Common myeloid progenitor, CD34-positive (primary cell): ENCODE results near the gene WDFY4. TPM values are rescaled to one million over a fixed set of nuclear protein-coding genes. Genes with fewer than 3 reads are reported as not detected.
A peak's percentile ranks its signal among the peaks of the same experiment; 100 is the strongest.

ENCODE experiments used
- CTCF ChIA-PET: fragments of 350-600 bp; sonication (Branson Sonifier 250); formaldehyde crosslinking; loops from one replicate; lab custom pipeline; 2021; ENCODE audit warnings: antibody characterized with exemption; lab: Charles Lee
- POLR2A ChIA-PET: fragments of 350-600 bp; sonication (Branson Sonifier 250); formaldehyde crosslinking; loops from one replicate; lab custom pipeline; 2021; ENCODE audit warnings: antibody characterized with exemption; lab: Charles Lee
- DNase-seq, 3 donors: peaks; one replicate each; pipeline versions ENCODE4 v3.0.0 to v3.0.0-alpha.2; 2013
- H3K27ac ChIP-seq, 2 experiments: 1 replicate in 1 of 2; 2 replicates in 1 of 2; pipeline ENCODE4 v1.7.0; 2013; ENCODE audit warnings: inconsistent platforms in 2 of 2, low read length in 2 of 2, mild to moderate bottlenecking in 2 of 2, low read depth in 1 of 2, moderate library complexity in 1 of 2; ENCODE audit not compliant: severe bottlenecking in 2 of 2, insufficient read depth in 1 of 2, poor library complexity in 1 of 2
- H3K27me3 ChIP-seq, 5 experiments: replicated peaks in 2 of 5; 1 replicate in 3 of 5; 2 replicates in 2 of 5; pipeline versions ENCODE4 v1.6.1 to v1.7.0; 2013; ENCODE audit warnings: low read length in 4 of 5, mild to moderate bottlenecking in 2 of 5, moderate library complexity in 2 of 5, inconsistent platforms in 1 of 5; ENCODE audit not compliant: insufficient read depth in 5 of 5, control insufficient read depth in 4 of 5
- H3K36me3 ChIP-seq, 4 experiments: 1 replicate in 2 of 4; 2 replicates in 2 of 4; pipeline versions ENCODE4 v1.6.1 to v1.7.0; 2013; ENCODE audit warnings: low read length in 3 of 4, control low read depth in 1 of 4, mild to moderate bottlenecking in 1 of 4; ENCODE audit not compliant: control insufficient read depth in 4 of 4, insufficient read depth in 4 of 4
- H3K4me1 ChIP-seq, 4 experiments: 1 replicate in 3 of 4; 2 replicates in 1 of 4; pipeline versions ENCODE4 v1.6.1 to v1.7.1; 2013; ENCODE audit warnings: low read length in 3 of 4, mild to moderate bottlenecking in 3 of 4, control low read depth in 1 of 4, inconsistent platforms in 1 of 4, moderate library complexity in 1 of 4; ENCODE audit not compliant: control insufficient read depth in 4 of 4, insufficient read depth in 4 of 4; ENCODE audit errors: control extremely low read depth in 1 of 4
- H3K4me3 ChIP-seq, 7 experiments: 1 replicate in 4 of 7; 2 replicates in 3 of 7; pipeline versions ENCODE4 v1.5.1 to v1.7.0; 2013; ENCODE audit warnings: mild to moderate bottlenecking in 7 of 7, low read length in 6 of 7, moderate library complexity in 6 of 7, inconsistent platforms in 2 of 7, low read depth in 2 of 7, control low read depth in 1 of 7; ENCODE audit not compliant: insufficient read depth in 4 of 7, control insufficient read depth in 1 of 7; ENCODE audit errors: extremely low read depth in 1 of 7
- H3K9me3 ChIP-seq, 5 experiments: 1 replicate in 4 of 5; 2 replicates in 1 of 5; pipeline versions ENCODE4 v1.6.1 to v1.7.1; 2013; ENCODE audit warnings: low read length in 4 of 5, mild to moderate bottlenecking in 2 of 5, inconsistent platforms in 1 of 5, low read depth in 1 of 5, moderate library complexity in 1 of 5; ENCODE audit not compliant: control insufficient read depth in 4 of 5, insufficient read depth in 2 of 5; ENCODE audit errors: control extremely low read depth in 1 of 5
- WGBS: methylation state at CpG from one replicate; pipeline ENCODE4 v1.1.5; 2013; ENCODE audit not compliant: insufficient coverage; 5-methylcytosine and 5-hydroxymethylcytosine counted together
- polyA plus RNA-seq: library from polyadenylated mRNA; unstranded; fragments of 120-200 nt; gene quantifications from one replicate; pipeline ENCODE4 v1.2.1, GENCODE V29; 2013

Gene WDFY4, protein sequence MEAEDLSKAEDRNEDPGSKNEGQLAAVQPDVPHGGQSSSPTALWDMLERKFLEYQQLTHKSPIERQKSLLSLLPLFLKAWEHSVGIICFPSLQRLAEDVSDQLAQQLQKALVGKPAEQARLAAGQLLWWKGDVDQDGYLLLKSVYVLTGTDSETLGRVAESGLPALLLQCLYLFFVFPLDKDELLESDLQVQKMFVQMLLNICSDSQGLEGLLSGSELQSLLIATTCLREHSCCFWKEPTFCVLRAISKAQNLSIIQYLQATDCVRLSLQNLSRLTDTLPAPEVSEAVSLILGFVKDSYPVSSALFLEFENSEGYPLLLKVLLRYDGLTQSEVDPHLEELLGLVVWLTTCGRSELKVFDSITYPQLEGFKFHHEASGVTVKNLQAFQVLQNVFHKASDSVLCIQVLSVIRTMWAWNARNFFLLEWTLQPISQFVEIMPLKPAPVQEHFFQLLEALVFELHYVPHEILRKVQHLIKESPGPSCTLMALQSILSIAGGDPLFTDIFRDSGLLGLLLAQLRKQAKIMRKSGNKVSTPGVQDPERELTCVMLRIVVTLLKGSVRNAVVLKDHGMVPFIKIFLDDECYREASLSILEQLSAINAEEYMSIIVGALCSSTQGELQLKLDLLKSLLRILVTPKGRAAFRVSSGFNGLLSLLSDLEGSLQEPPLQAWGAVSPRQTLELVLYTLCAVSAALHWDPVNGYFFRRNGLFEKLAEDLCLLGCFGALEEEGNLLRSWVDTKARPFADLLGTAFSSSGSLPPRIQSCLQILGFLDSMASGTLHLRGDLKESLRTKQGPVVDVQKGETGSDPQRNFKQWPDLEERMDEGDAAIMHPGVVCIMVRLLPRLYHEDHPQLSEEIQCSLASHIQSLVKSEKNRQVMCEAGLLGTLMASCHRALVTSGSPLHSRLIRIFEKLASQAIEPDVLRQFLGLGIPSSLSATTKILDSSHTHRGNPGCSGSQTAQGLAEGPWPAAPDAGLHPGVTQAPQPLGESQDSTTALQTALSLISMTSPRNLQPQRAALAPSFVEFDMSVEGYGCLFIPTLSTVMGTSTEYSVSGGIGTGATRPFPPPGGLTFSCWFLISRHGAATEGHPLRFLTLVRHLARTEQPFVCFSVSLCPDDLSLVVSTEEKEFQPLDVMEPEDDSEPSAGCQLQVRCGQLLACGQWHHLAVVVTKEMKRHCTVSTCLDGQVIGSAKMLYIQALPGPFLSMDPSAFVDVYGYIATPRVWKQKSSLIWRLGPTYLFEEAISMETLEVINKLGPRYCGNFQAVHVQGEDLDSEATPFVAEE (N-terminal part only)
- 20.8 TPM for polyA plus RNA-seq

DNA sequence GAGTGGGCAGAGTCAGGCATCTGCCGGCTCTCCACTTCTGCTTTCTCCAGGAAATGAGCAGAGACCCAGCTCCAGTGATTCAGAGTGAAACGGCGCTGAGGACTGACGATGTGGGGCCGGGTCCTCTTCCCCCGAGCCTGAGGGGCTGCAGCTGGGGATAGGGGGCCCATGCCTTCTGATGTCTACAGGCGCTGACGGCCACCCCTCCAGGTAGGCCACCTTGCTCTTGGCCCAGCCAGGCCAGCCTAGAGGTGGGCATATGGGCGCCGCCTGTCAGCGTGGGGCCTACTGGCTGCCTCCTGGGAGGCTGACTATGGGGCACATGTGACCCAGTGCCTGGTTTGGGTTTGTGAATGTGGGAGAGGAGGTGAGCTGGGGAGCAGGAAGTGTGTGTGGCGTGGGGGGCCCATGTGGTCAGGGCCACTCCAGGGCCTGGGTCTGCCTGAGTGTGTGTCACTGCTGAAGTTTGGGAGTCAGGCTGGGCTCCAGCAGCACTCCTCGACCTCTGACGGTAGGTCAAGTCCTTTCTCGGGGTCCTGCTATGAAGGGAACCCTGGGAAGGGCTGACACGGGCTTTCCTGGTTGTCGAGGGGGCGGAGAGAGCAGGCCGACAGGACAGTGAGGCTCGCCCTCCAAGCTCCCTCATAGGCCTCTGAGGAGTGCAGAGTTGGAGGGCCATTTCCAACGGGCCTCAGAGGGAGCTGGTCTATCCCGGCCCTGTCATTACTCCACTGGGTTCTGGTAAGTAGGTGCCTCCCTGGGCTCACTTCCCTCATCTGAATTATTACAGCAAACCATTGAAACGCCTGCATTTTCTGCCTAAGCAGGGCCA lies at the start of gene WDFY4:
TSS of gene WDFY4 (plus strand) at position 82 of the 832 bp plus-strand sequence. CDS start 24,860 bp downstream, outside the sequence.
- peaks cover 15 to 42% (median 28%) of the 10 kb centered on the region in 4 experiments for H3K4me1 ChIP-seq
- POLR2A ChIA-PET, result interaction anchor here (0.6 to 1.3 kb wide), 3 partner anchors 14 to 120 kb away, joined by 3 read pairs; no protein-coding TSS in a partner anchor
- DNase-seq, result peak; percentile 74 to 95 (median 92)
- H3K36me3 ChIP-seq, result peaks cover 0 to 4% (median 0%) of the 10 kb centered on the region in 4 experiments
- peaks cover 0 to 6% (median 0%) of the 10 kb centered on the region in 5 experiments for H3K9me3 ChIP-seq
- WGBS, result 2% methylated on average over 19 of the region's 23 CpGs
- peak within 1 kb of the TSS; percentile 5 to 77 (median 60) for H3K4me3 ChIP-seq
- CTCF ChIA-PET, result interaction anchor here (1.3 to 4.5 kb wide), 6 partner anchors 9 to 722 kb away, joined by 3 to 28 read pairs (median 4); no protein-coding TSS in a partner anchor
- no peaks in the 10 kb centered on the region for H3K27me3 ChIP-seq
- peak within 1 kb of the TSS; percentile 82 to 97 for H3K27ac ChIP-seq

DNA sequence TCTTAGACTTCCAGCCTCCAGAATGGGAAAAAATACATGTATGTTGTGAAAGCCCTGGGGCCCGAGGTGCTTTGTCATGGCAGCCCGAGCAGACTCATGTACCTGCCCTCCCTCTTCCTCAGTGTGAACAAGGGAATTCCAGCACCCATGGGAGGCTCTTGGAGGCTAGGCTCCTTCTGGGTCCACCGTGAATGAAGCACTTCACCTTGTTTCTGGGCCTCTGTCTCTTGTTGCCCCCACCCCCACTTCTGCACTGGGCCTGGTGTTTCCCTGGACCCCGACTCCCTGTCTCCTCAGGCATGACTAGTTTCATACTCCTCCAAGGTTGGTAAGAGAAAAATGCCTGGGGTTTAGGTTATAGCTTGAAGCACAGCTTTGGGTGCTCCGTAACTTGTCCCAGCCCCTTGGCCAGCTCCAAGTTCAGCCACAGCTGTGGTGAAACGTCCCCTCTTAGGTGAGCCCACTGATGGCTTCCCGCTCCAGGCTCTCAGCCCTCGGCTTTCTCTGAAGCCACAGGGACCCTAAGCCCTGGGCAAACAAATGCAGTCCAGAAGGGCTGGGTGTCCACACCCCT lies 49.6 kb upstream of the WDFY4 start:
- POLR2A ChIA-PET, result no interaction called here

DNA sequence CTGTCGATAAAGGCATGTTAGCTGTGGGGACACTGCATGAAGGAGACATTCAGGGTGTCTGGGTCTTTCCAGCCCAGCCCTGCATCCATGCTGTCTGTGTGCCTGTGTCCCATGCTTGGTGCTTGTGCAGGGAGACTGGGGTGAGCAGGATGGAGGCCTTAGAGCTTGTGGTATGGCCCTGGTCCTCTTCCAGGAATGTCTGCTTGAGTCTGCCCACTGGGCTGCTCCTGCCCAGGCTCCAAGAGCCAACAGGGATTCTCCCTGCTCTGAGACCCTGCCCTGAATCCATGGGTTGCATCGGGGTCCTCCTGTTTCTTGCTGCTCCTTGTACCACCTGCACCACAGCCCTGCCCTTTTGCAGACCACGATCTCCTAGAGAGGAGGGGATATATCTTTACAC lies 48.4 kb upstream of the WDFY4 start:
- Histone ChIP-seq H3K36me3 (no peaks in the 10 kb centered on the region), H3K27me3 (no peaks in the 10 kb centered on the region), H3K27ac (no peak overlapping the region), H3K4me3 (no peak overlapping the region), H3K4me1 (peaks cover 8 to 60% (median 48%) of the 10 kb centered on the region in 4 experiments), H3K9me3 (peaks cover 0 to 2% (median 2%) of the 10 kb centered on the region in 5 experiments)
- 61% methylated on average over 3 of the region's 3 CpGs for WGBS
- POLR2A ChIA-PET, result no interaction called here
- CTCF ChIA-PET, result interaction anchor here (1.5 to 5.9 kb wide), 3 partner anchors 9 to 29 kb away, joined by 4 to 44 read pairs (median 43); no protein-coding TSS in a partner anchor
- DNase-seq, result no peak

More for the DNA sequence above, 49.6 kb upstream of the WDFY4 start:
- Histone ChIP-seq H3K27me3 (no peaks in the 10 kb centered on the region), H3K27ac (peak overlapping the region in 1 of 2 experiments; percentile 60), H3K4me1 (peaks cover 8 to 60% (median 48%) of the 10 kb centered on the region in 4 experiments), H3K9me3 (no peaks in the 10 kb centered on the region), H3K36me3 (no peaks in the 10 kb centered on the region), H3K4me3 (peak overlapping the region in 2 of 7 experiments; percentile 14 to 39)
- WGBS, result 44% methylated on average over 4 of the region's 8 CpGs
- DNase-seq, result no peak
- CTCF ChIA-PET, result interaction anchor here (1.0 to 5.9 kb wide), 8 partner anchors 10 to 269 kb away, joined by 3 to 44 read pairs (median 6); no protein-coding TSS in a partner anchor

DNA sequence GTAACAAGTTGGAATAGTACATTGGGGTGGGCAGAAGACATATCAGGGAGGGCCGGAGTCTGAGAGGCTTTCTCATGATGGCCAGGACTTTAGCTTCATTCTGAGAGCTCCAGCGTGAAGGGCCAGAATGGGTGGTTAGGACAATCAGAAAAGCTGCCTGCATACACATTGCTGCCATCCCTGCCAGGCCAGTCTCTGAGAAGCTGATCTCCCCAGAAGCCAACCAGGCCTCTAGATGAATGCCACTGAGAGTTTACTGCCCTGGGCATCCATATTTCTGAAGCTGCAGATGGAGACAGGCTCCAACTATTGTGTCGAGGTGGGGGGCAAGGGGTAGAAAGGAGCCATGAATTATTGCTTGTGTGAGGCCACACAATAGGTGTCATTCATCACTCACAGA lies 47.8 kb upstream of the WDFY4 start:
- ChIA-PET CTCF (interaction anchor here (1.5 to 5.9 kb wide), 3 partner anchors 10 to 29 kb away, joined by 4 to 44 read pairs (median 43); no protein-coding TSS in a partner anchor), POLR2A (no interaction called here)
- peaks cover 0 to 3% (median 2%) of the 10 kb centered on the region in 5 experiments for H3K9me3 ChIP-seq

DNA sequence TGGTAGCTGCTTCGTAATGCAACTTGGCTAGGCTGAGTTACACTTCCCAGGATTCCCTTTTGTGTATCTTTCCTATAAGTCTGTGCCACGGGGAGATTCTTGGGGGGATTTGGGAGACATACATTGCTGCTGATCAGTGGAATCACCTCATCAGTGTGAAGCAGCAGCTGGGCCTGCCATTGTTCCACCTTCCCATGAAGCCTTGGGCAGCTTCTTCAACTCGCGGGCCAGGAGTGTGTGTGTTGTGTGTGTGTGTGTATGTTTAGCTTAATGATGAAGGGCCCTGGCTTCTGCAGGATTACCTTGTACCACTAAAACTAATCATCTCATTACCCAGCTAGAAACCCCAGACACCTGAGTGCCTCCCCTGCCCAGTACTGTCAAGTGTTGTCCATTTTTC lies 46.5 kb upstream of the WDFY4 start:
- no peak for DNase-seq
- Histone ChIP-seq H3K4me3 (no peak overlapping the region), H3K36me3 (no peaks in the 10 kb centered on the region), H3K27me3 (no peaks in the 10 kb centered on the region), H3K27ac (no peak overlapping the region), H3K4me1 (peaks cover 8 to 52% (median 45%) of the 10 kb centered on the region in 4 experiments), H3K9me3 (peaks cover 0 to 3% (median 2%) of the 10 kb centered on the region in 5 experiments)
- ChIA-PET POLR2A (no interaction called here), CTCF (interaction anchor here (0.9 to 5.9 kb wide), 8 partner anchors 11 to 113 kb away, joined by 3 to 43 read pairs (median 4); no protein-coding TSS in a partner anchor)
- WGBS, result 100% methylated on average over 2 of the region's 4 CpGs

More for the DNA sequence above, 47.8 kb upstream of the WDFY4 start:
- no peaks in the 10 kb centered on the region for H3K27me3 ChIP-seq
- no peak overlapping the region for H3K4me3 ChIP-seq
- H3K27ac ChIP-seq, result no peak overlapping the region
- 93% methylated on average over 3 of the region's 3 CpGs for WGBS
- H3K36me3 ChIP-seq, result no peaks in the 10 kb centered on the region
- H3K4me1 ChIP-seq, result peaks cover 8 to 60% (median 48%) of the 10 kb centered on the region in 4 experiments
- DNase-seq, result no peak
